ENCODE data around the gene FOXD1.
"Not testable (repeated sequence)": the region's sequence is repeated elsewhere in the genome, so short reads cannot be mapped to it uniquely, and the experiment has no call there.

FOXD1 gene

GRCh38 chr5:73418244-73418691 is 30.3 kb downstream of the FOXD1 start:
- no peak overlapping the region for H3K4me3 Mint-ChIP-seq
- H3K4me1 Mint-ChIP-seq = peaks cover 13% of the 10 kb centered on the region
- H3K27ac Mint-ChIP-seq = no peak overlapping the region
- ATAC-seq = no peak
- peaks cover 93% of the 10 kb centered on the region for H3K27me3 Mint-ChIP-seq
- peaks cover 3% of the 10 kb centered on the region for H3K9me3 Mint-ChIP-seq
- no peaks in the 10 kb centered on the region for H3K36me3 Mint-ChIP-seq

- H3K4me3 Mint-ChIP-seq = no peak overlapping the region
- no peak overlapping the region for H3K27ac Mint-ChIP-seq
- no peak for ATAC-seq
- H3K4me1 Mint-ChIP-seq = peaks cover 13% of the 10 kb centered on the region
- no peaks in the 10 kb centered on the region for H3K36me3 Mint-ChIP-seq
- peaks cover 5% of the 10 kb centered on the region for H3K9me3 Mint-ChIP-seq
- peaks cover 99% of the 10 kb centered on the region for H3K27me3 Mint-ChIP-seq
These were observed 31.1 kb downstream of the FOXD1 start for GRCh38 chr5:73417303-73418034.

- Mint-ChIP-seq H3K27me3 (peaks cover 84% of the 10 kb centered on the region), H3K36me3 (no peaks in the 10 kb centered on the region), H3K9me3 (peaks cover 3% of the 10 kb centered on the region), H3K4me1 (peaks cover 7% of the 10 kb centered on the region), H3K27ac (no peak overlapping the region), H3K4me3 (no peak overlapping the region)
- ATAC-seq = no peak
These were observed 33.0 kb downstream of the FOXD1 start for GRCh38 chr5:73415617-73416016.

- H3K4me1 Mint-ChIP-seq = peaks cover 3% of the 10 kb centered on the region
- H3K4me3 Mint-ChIP-seq = no peak overlapping the region
- no peaks in the 10 kb centered on the region for H3K36me3 Mint-ChIP-seq
- no peak for ATAC-seq
- peaks cover 84% of the 10 kb centered on the region for H3K27me3 Mint-ChIP-seq
- no peak overlapping the region for H3K27ac Mint-ChIP-seq
- peaks cover 3% of the 10 kb centered on the region for H3K9me3 Mint-ChIP-seq
These were observed 33.4 kb downstream of the FOXD1 start for GRCh38 chr5:73415171-73415570.

GRCh38 chr5:73412597-73412988 is 36.0 kb downstream of the FOXD1 start:
- no peak overlapping the region for H3K4me3 Mint-ChIP-seq
- no peak for ATAC-seq
- no peaks in the 10 kb centered on the region for H3K4me1 Mint-ChIP-seq
- H3K27me3 Mint-ChIP-seq = peaks cover 67% of the 10 kb centered on the region
- H3K36me3 Mint-ChIP-seq = no peaks in the 10 kb centered on the region
- no peak overlapping the region for H3K27ac Mint-ChIP-seq
- H3K9me3 Mint-ChIP-seq = peaks cover 3% of the 10 kb centered on the region

- Mint-ChIP-seq H3K4me1 (no peaks in the 10 kb centered on the region), H3K9me3 (peaks cover 3% of the 10 kb centered on the region), H3K4me3 (no peak overlapping the region), H3K27ac (no peak overlapping the region), H3K27me3 (peaks cover 62% of the 10 kb centered on the region), H3K36me3 (no peaks in the 10 kb centered on the region)
- ATAC-seq = no peak
These were observed 36.5 kb downstream of the FOXD1 start for GRCh38 chr5:73411936-73412596.

GRCh38 chr5:73409927-73410326 is 38.6 kb downstream of the FOXD1 start:
- H3K27ac Mint-ChIP-seq, ATAC-seq, H3K36me3 Mint-ChIP-seq, H3K4me1 Mint-ChIP-seq, H3K9me3 Mint-ChIP-seq, H3K4me3 Mint-ChIP-seq: not testable (repeated sequence)
- peaks cover 55% of the 10 kb centered on the region for H3K27me3 Mint-ChIP-seq

GRCh38 chr5:73405691-73406090 is 42.9 kb downstream of the FOXD1 start:
- peaks cover 31% of the 10 kb centered on the region for H3K27me3 Mint-ChIP-seq
- no peak overlapping the region for H3K4me3 Mint-ChIP-seq
- ATAC-seq = no peak
- no peaks in the 10 kb centered on the region for H3K9me3 Mint-ChIP-seq
- H3K27ac Mint-ChIP-seq = no peak overlapping the region
- H3K36me3 Mint-ChIP-seq = no peaks in the 10 kb centered on the region
- no peaks in the 10 kb centered on the region for H3K4me1 Mint-ChIP-seq

- Mint-ChIP-seq H3K4me3 (no peak overlapping the region), H3K27me3 (peaks cover 2% of the 10 kb centered on the region), H3K4me1 (no peaks in the 10 kb centered on the region), H3K27ac (no peak overlapping the region), H3K36me3 (no peaks in the 10 kb centered on the region), H3K9me3 (no peaks in the 10 kb centered on the region)
- no peak for ATAC-seq
These were observed 48.8 kb downstream of the FOXD1 start for GRCh38 chr5:73399775-73400174.

Measured in stimulated activated memory B cell treated with anti-CD40 and anti-IgM and Interleukin-4, amounts not matched to agents 10 μg/mL and 1 μg/mL and 100 μg/mL, for 72 hours (primary cell).